Measurements from ENCODE around the gene GLYATL2.

GLYATL2 gene

GRCh38 chr11:58844361-58845005, at the start of gene GLYATL2:
Gene GLYATL2, minus strand, starts transcription at chr11:58844704. Its CDS starts 5,092 bp downstream, at chr11:58839612.
- DNase-seq, result no peak

DNA sequence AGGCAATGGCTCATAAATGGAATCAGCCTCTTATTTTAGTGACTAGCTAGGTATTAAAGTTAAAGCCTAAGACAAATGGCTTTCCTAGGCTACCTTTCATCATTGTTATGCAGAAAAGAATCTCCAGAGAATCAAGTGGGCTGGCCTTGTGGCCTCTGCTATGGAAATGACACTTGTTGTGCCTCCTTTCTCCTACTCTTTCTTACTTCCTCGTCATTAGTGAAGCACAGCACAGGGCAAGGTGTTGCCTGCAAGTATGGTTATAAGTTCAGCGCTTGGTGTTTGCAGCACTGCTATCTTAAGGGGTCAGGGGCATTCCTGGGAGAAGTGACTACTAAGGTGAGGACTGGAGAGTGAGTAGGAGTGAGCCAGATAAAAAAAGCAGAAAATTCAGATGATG, 49.4 kb upstream of the GLYATL2 start:
- DNase-seq, result no peak

DNA sequence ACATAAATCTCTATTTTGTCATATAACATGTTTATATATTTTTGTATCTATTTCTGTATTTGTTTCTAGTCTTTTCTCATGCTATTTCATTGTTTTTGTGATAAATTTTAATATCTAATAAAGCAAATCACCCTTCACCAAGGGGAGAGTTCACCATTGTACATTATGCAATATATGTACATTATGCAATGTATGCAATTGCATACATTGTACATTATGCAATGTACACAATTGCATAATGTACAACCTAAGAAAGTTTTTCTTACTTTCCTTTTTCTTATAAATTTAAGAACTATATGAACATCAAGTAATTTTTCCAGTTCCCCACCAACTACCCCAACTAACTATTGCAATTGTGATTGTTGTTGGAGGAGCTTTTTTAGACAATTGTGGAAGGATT, 44.1 kb upstream of the GLYATL2 start:
- DNase-seq, result no peak

GRCh38 chr11:58887452-58887851, 42.9 kb upstream of the GLYATL2 start:
- DNase-seq, result no peak

- no peak for DNase-seq
These were observed 36.1 kb upstream of the GLYATL2 start for GRCh38 chr11:58880625-58881024.

GRCh38 chr11:58880166-58880565, 35.7 kb upstream of the GLYATL2 start:
- no peak for DNase-seq

DNA sequence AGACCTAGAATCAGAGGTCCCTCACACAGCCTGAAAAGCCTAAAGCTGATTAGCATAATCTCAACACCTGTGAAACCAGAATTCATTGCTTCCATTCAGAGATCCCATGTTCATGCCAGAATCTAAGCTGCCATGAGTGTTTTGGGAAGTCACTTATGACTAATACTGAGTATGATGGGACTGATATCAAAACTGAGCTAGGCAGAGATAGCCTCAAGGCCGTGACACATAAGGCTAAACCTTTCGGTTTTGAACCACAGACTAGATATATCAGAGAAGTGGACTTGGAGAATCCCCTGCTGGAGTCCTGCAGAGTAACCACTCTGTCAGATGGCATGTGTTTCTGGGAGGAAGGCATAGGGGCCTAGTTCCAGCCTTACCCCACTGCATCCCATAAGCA, 23.1 kb upstream of the GLYATL2 start:
- DNase-seq, result no peak

DNA sequence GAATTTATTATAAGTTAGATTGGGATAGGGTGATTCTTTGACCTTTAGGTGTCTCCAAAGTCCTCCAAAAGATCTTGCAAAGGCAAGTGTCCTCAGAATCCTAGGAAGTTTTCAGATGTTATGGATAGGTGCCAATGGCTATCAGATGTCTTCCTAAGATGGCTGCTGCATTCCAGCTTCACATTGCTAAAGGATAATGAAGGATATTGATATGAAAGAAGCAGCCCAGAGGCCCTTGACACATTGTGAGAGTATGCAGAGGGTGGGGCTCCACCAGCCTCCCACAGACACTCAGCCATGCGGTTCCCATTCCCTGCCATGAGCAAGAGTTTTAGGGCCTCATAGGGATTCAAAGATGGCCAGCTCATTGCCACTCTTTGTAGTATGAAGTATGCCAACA, 22.3 kb upstream of the GLYATL2 start:
- DNase-seq, result no peak

GRCh38 chr11:58864335-58864734, 19.8 kb upstream of the GLYATL2 start:
- DNase-seq, result no peak

DNA sequence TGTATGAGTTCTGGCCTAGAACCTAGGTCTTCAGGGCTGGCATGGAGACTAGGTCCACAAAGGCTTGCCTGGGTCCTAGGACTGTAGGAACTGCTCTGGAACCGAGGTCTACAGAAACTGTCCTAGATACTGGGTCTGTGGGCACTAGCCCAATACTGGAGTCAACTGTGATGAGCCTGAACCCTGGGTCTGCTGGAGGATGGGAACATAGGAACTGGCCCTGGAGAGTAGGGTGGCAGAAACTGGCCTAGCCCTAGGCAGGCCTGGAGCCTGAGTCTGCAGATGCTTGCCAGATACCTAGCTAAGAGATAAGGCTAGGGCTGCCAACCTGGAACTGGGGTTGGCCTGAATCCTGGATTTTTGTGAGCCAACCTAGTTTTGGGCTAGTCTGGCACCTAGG, 19.2 kb upstream of the GLYATL2 start:
- no peak for DNase-seq

DNA sequence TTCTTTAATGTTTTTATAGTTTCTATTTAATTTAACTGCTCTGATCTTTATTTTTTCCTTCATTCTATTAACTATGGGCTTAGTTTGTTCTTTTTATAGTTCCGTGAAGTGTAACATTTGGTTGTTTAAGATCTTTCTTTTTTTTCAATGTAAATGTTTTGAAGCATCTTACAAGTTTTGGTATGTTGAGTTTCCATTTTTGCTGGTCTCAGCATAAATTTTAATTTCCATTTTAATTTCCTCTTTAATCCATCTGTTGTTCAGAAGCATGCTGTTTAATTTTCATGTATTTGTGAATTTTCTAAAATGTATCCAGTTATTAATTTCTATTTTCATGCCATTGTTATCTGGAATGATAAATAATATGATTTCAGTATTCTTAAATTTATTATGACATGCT, 17.0 kb upstream of the GLYATL2 start:
- DNase-seq, result no peak

DNA sequence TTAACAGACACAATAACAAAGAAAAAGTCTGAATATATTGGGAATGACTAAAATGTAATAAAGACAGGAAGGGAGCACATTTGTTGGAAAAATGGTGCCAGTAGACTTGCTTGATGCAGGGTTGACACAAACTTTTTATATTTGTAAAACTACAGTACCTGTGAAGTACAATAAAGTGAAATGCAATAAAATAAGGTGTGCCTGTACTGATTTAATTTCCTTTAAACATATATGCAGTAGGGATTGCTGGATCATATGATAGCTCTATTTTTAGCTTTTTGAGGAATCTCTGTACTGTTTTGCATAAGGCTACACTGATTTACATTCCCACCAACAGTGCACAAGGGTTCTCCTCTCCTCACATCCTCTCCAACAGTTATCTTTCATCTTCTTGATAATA, 12.3 kb upstream of the GLYATL2 start:
- DNase-seq, result no peak

DNA sequence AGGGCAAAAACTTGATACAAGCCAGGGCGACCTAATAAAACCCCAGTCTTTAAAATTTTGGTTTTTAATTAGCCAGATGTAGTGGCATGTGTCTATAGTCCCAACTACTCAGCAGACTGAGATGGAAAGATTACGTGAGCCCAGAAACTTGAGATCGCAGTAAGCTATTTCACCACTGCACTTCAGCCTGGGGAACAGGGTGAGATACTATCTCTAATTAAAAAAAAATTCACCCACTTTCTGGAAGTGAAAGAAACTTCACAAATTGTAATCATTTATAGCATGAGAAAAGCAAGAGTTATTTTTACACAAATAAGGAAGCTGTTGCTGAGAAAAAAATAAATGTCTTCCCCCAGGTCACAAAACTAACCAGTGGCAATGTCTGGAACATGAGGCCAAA, 882 bp upstream of the GLYATL2 start:
- no peak for DNase-seq

GRCh38 chr11:58837707-58838388, 6.7 kb downstream of the GLYATL2 start:
- DNase-seq, result no peak

GRCh38 chr11:58832056-58832645, 12.4 kb downstream of the GLYATL2 start:
- no peak for DNase-seq

GRCh38 chr11:58830673-58831301, 13.7 kb downstream of the GLYATL2 start:
- DNase-seq, result no peak

GRCh38 chr11:58829786-58830185, 14.7 kb downstream of the GLYATL2 start:
- no peak for DNase-seq

- no peak for DNase-seq
These were observed 30.8 kb downstream of the GLYATL2 start for GRCh38 chr11:58813693-58814092.

DNA sequence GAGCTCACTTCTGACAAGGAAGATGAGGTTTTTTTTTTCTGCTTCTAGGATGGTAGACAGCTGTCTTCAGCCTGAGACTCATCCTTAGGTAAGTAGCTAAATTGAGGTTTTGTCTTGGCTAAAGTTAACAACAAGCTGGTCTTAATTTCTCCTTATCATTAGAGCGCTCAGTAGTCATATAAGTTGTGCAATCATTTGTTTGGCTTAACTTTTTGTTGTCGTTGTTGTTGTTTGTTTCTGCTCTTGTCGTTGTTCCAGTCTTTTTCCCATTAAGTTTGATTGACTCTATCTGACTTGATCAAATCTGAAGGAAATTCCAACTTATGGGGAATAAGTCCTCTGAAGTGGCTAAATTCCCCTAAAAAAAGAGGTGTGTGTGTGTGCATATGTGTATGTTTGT, 33.0 kb downstream of the GLYATL2 start:
- no peak for DNase-seq

GRCh38 chr11:58807343-58807742, 37.2 kb downstream of the GLYATL2 start:
- no peak for DNase-seq

- DNase-seq, result no peak
These were observed 39.4 kb downstream of the GLYATL2 start for GRCh38 chr11:58805065-58805464.

GRCh38 chr11:58801974-58802545, 42.4 kb downstream of the GLYATL2 start:
- no peak for DNase-seq

DNA sequence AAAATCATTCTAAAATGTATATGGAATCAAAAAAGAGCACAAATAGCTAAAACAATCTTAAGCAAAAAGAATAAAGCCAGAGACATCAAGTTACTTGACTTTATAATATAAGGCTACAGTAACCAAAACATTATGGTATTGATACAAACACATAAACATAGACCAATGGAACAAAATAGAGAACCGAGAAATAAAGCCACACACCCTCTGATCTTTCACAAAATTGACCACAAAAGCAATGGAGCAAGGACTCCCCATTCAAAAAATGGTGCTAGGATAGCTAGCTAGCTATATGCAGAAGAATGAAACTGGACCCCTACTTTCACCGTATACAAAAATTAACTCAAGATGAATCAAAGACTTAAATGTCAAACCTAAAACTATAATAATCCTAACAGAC, 43.2 kb downstream of the GLYATL2 start:
- no peak for DNase-seq

DNA sequence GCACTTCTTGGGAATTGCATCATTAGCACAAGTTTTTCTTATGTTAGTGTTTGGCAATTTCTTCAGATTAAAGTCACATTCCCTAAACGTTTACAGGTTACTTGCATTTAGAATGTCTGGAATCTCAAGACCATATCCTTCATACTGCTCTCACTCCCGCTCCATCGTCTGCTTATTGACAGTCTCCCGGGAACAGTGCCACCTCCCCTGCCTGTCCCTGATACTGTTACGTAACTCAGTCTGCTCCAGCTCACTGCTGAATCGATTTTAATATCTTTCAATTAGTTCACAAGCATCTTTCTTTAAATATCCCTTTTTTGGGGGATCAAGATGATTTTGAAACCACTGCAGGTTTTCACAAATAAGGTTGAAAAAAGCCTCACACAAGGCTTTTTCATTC, 48.2 kb downstream of the GLYATL2 start:
- no peak for DNase-seq

Data from stimulated activated CD4-positive, alpha-beta T cell treated with anti-CD3 and anti-CD28 coated beads, Interleukin-2, amount 100 ng/mL, for 24 hours (primary cell).